T1000 (cell line): ENCODE data around the gene UBR1.
"Not testable (repeated sequence)": the region's sequence is repeated elsewhere in the genome, so short reads cannot be mapped to it uniquely, and the experiment has no call there.

Experiments
- DNase-seq: peaks from one replicate; lab custom pipeline; 2025; ENCODE audit warnings: mixed read lengths; lab: John Stamatoyannopoulos, UW

UBR1 gene

DNA sequence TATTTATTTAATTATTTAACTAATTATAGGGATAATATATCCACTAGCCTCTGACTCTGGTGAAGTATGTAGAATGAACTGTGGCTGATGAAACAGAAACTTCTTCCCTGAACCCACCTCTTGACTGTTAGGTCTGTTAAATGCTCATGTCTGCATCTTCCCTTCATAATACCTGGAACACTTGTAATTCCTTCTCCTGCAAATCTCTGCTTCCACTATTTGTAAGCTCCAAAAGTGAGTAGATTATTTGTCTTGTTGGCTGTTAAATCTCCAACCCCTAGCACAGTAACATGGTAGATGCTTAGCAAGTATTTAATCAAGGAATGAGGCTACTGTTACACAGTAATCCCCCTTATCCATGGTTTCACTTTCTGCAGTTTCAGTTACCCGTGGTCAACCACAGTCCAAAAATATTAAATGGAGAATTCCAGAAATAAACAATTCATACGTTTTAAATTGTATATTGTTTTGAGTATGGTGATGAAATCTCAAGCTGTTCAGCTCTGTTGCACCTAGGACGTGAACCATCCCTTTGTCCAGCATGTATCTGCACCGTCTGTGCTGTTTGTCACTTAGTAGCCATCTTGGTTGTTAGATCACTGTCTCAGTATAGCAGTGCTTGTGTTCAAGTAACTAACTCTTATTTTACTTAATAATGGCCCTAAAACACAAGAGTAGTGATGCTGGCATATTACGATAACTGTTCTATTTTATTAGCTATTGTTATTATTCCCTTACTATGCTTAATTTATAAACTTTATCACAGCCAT, 190.9 kb downstream of the UBR1 start:
- no peak for DNase-seq

DNA sequence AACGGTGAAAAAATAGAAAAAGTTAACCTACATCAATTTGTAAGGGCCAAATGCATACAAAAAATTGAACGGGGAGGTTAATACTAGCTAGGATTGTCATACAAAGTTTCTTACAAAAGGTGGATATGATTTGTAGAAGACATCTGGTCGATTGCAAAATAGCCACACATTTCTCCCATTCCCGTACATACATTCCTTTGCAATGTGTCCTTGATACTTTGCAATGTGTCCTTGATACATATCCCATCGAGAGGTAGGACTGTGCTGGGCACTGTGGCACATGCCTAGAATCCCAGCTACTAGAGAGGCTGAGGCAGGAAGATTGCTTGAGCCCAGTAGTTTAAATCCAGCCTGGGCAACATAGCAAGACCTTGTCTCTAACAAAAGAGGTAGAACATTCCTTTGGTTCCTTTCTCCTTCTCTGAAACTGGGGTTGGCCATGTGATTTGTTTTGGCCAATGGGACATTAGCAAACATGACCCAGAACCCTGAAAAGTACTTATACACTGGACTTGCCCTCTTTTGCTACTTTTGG, 194.7 kb downstream of the UBR1 start:
- DNase-seq: no peak

DNA sequence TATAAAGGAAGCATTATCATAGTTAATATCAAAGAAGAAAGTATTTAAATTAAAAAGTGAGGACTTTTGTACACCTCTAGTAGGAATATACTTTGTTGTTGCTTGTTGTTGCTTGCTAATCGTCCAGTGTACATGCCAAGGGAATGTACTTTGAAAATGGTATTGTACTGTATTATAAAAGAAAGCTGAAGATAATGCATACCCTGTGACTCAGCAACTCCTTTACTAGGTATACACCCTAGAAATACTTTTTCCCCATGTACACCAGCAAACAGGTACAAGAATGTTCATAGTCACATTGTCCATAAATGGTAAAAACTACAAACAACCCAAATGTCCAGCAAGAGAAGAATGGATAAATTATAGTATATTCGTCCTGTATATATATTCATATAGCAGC, 197.3 kb downstream of the UBR1 start:
- no peak for DNase-seq

DNA sequence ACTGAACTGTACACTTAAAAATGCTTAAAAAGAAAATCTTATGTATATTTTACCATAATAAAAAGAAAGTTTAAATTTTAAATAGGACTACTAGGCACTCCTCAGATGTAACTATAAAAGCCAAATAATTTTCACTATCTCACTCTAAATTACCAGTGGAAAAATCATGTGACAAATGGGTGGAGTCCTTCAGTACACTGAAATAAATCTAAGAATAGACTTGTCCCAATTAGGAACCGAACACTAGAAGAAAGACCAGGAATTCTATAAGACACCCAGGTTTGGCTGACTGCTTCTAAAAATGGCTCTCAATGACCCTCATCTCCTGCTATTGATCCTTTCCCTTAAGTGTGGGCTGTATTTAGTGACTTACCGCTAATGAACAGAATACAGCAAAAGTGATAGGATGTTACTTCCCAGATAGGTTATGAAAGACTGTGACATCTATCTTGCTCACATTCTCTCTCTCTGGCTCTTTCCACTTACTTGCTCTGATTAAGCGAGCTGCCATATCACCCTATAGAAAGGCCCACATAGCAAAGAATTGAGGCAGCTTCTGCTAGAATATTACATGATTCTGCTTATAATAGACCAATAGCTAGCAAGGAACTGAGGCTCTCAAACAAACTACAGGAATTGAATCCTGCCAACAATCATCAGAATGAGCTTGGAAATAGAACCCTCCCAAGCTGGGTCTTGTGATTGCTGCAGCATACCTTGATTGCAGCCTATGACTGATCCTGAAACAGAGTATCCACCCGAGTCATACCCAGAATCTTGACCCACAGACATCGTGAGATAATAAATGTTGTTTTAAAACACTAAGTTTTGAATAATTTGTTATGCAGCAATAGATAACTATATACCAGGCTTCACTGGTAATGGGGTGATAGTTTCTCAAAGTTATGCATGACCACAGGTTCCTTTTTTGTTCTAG, 202.2 kb downstream of the UBR1 start:
- no peak for DNase-seq

DNA sequence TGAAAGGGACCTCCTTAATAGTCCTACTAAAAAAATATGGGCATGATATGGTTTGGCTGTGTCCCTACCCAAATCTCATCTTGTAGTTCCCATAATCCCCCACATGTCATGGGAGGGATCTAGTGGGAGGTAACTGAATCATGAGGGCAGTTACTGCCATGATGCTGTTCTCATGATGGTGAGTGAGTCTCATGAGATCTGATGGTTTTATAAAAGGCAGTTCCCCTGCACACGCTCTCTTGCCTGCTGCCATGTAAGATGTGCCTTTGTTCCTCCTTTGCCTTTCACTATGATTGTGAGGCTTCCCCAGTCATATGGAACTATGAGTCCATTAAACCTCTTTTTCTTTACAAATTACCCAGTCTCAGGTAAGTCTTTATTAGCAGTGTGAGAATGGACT, 211.9 kb downstream of the UBR1 start:
- not testable (repeated sequence) for DNase-seq
